Thyroid gland (tissue), 4 donors: ENCODE measurements around the gene PIAS4.

Experiments used
- POLR2A ChIP-seq, 2 donors: fragments of 450-650 bp; IDR thresholded peaks; one replicate each; pipeline ENCODE4 v1.6.1; 2017; ENCODE audit warnings: antibody characterized with exemption in 2 of 2, mild to moderate bottlenecking in 2 of 2, moderate library complexity in 1 of 2
- TF ChIP-seq, protein P1 (sequence below), 6 experiments: fragments of 200-600 bp in 3 of 6; fragments of 450-650 bp in 3 of 6; sonication (generic) in 3 of 6; IDR thresholded peaks; one replicate each; pipeline ENCODE4 v1.5.1; 2016 to 2019; ENCODE audit warnings: antibody characterized with exemption in 6 of 6, mild to moderate bottlenecking in 2 of 6, inconsistent platforms in 1 of 6, moderate library complexity in 1 of 6

DNA sequence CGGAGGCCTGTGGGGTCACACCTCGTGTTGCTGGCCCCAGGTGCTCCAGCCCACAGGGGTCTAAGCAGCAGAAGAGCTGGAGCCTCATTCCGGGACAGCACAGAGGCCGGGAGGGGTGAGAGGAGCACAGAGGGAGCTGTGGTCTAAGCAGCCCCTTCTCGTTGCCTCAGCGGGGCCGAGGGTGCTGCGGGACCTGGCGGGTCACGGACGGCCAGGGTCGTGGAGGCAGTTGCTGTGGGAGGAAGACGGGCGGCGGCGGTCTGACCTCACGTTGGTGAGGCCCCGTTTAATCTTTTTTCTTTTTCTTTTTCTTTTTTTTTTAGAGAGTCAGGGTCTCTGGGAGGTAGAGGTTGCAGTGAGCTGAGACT lies 21.7 kb downstream of the PIAS4 start:
- TF ChIP-seq, protein P1, sequence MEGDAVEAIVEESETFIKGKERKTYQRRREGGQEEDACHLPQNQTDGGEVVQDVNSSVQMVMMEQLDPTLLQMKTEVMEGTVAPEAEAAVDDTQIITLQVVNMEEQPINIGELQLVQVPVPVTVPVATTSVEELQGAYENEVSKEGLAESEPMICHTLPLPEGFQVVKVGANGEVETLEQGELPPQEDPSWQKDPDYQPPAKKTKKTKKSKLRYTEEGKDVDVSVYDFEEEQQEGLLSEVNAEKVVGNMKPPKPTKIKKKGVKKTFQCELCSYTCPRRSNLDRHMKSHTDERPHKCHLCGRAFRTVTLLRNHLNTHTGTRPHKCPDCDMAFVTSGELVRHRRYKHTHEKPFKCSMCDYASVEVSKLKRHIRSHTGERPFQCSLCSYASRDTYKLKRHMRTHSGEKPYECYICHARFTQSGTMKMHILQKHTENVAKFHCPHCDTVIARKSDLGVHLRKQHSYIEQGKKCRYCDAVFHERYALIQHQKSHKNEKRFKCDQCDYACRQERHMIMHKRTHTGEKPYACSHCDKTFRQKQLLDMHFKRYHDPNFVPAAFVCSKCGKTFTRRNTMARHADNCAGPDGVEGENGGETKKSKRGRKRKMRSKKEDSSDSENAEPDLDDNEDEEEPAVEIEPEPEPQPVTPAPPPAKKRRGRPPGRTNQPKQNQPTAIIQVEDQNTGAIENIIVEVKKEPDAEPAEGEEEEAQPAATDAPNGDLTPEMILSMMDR (IDR thresholded peaks at IDR 0.05): no peak
- TF ChIP-seq POLR2A (IDR thresholded peaks at IDR 0.05): no peak
